ENCODE results near the gene MCOLN1. TPM values are rescaled to one million over a fixed set of nuclear protein-coding genes. Genes with fewer than 3 reads are reported as not detected.

MCOLN1 gene
- total and polyA plus RNA-seq, 2 of the 4 experiments (the other 2 are of a cell fraction) = 3.4 to 19.6 TPM

DNA sequence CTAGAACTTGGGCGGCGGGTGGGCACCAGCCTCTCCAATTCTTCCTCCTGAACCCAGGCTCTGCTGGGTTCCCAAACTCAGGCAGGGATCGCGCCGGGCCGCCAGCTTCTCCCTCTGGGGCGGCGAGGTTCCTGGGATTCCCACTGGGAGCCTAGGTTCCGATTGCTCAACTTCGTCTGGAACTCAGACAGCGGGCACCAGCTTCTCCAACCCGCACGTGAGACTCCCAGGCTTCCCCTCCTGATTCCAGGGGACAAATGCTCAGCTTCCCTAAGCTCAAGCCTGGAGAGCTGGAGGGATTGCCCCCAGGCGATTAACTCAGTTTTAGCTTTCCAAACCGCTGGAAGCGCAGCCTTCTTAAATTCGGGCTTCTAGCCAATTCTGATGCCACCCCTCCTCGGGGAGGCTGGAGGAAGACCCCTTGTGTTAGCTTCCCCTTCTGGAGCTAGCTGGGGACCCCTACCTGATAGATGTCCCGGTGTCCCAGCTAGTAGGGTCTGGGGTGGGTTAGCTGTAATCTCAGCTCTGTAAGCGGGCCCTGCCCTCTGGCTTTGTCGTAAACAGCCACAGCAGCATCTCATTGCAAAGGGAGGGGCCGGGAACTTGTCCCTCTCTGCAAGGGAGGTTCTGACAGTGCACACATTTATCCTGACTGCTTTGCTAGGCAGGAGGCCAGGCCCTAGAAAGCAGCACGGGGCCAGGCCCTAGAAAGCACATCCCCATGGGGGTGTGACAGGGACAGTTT, 671 bp downstream of the MCOLN1 start:
- H2BK20ac ChIP-seq (ENCODE audit: low read depth, low read length) = no peak overlapping the region
- intact Hi-C loops (cut with micrococcal nuclease) = loop anchor here (1.0 kb wide), 1 partner anchor 169 kb away; no protein-coding TSS in a partner anchor
- peak overlapping the region; percentile 77 for H2AK9ac ChIP-seq (replicated peaks; ENCODE audit: low read depth, low read length, poor library complexity)
- peak overlapping the region; percentile 97 for H2AFZ ChIP-seq (replicated peaks; ENCODE audit: low read length, poor library complexity)
- in situ Hi-C loops (cut with MboI; ENCODE audit: low sequenced_read_pairs) = no loop called here
- H3K4me2 ChIP-seq (ENCODE audit: low read depth, low read length) = peak overlapping the region; percentile 87
- H3K4me3 ChIP-seq (ENCODE audit: insufficient read depth, low read depth, low read length) = peak overlapping the region; percentile 59
- no peak overlapping the region for H4K91ac ChIP-seq (ENCODE audit: insufficient read depth, low read depth, low read length)
- H3K18ac ChIP-seq (ENCODE audit: low read depth, low read length) = no peak overlapping the region
- no peak overlapping the region for H3K23ac ChIP-seq (ENCODE audit: low read depth, low read length)
- dilution Hi-C loops (cut with HindIII; ENCODE audit: low sequenced_read_pairs, unreplicated experiment) = no loop called here
- no peaks in the 10 kb centered on the region for H4K20me1 ChIP-seq (ENCODE audit: insufficient read depth, low read length)
- no peak overlapping the region for H2BK15ac ChIP-seq (ENCODE audit: low read depth, low read length)
- H3K4ac ChIP-seq (ENCODE audit: low read depth, low read length) = no peak overlapping the region; the same call in 1 of the 2 replicates
- no peak overlapping the region; the same call in 1 of the 2 replicates for H3K27ac ChIP-seq (ENCODE audit: insufficient read depth, low read length)
- no peak overlapping the region for H3K14ac ChIP-seq (replicated peaks; ENCODE audit: low read depth, low read length)
- ATAC-seq (ENCODE audit: low read depth) = peak; percentile 19
- no peak overlapping the region for H2BK120ac ChIP-seq (ENCODE audit: low read depth, low read length)
- no peaks in the 10 kb centered on the region for H3K27me3 ChIP-seq (ENCODE audit: control insufficient read depth, insufficient read depth, low read length)
- WGBS, 2 experiments (ENCODE audit: extremely low coverage in 2 of 2, insufficient read length in 1 of 2) = 3% methylated on average over 6 of the region's 23 CpGs; no CpG with 5 or more reads in 1 of the 2 experiments
- peaks cover 7 to 27% of the 10 kb centered on the region in 2 experiments for H3K79me1 ChIP-seq (ENCODE audit: low read depth in 1 of 2, low read length in 2 of 2)
- H3K9me3 ChIP-seq (ENCODE audit: control insufficient read depth, insufficient read depth, low read length) = no peaks in the 10 kb centered on the region
- H3K4me1 ChIP-seq (ENCODE audit: control insufficient read depth, insufficient read depth, low read length) = peaks cover 2% of the 10 kb centered on the region; the same call in 1 of the 2 replicates
- DNase-seq = no peak
- no peak overlapping the region for H2BK5ac ChIP-seq (ENCODE audit: low read depth, low read length, poor library complexity, severe bottlenecking)
- H4K5ac ChIP-seq (ENCODE audit: low read depth, low read length) = no peak overlapping the region
- peak overlapping the region; percentile 31 for H3K9ac ChIP-seq (ENCODE audit: low read depth, low read length)
- BruUV-seq (replicated peaks) = no TSS peak
- ChIA-PET POLR2A (ENCODE audit: unreplicated experiment) (interaction anchor here (0.6 to 0.9 kb wide), 3 partner anchors 9 to 360 kb away, joined by 3 to 12 read pairs (median 7); no protein-coding TSS in a partner anchor), CTCF (interaction anchor here (0.5 to 1.4 kb wide), 3 partner anchors 26 to 791 kb away, joined by 3 to 5 read pairs (median 3); a partner anchor contains a TSS)
- no peak overlapping the region for H4K8ac ChIP-seq (ENCODE audit: low read depth in 2 of 2, low read length in 2 of 2)
- H2AK5ac ChIP-seq (ENCODE audit: low read depth, low read length) = no peak overlapping the region
- H3K56ac ChIP-seq (ENCODE audit: extremely low read depth, insufficient read depth, low read length) = no peak overlapping the region
- no peaks in the 10 kb centered on the region for H3K9me1 ChIP-seq (ENCODE audit: insufficient read depth, low read length)
- TF ChIP-seq, protein P1, sequence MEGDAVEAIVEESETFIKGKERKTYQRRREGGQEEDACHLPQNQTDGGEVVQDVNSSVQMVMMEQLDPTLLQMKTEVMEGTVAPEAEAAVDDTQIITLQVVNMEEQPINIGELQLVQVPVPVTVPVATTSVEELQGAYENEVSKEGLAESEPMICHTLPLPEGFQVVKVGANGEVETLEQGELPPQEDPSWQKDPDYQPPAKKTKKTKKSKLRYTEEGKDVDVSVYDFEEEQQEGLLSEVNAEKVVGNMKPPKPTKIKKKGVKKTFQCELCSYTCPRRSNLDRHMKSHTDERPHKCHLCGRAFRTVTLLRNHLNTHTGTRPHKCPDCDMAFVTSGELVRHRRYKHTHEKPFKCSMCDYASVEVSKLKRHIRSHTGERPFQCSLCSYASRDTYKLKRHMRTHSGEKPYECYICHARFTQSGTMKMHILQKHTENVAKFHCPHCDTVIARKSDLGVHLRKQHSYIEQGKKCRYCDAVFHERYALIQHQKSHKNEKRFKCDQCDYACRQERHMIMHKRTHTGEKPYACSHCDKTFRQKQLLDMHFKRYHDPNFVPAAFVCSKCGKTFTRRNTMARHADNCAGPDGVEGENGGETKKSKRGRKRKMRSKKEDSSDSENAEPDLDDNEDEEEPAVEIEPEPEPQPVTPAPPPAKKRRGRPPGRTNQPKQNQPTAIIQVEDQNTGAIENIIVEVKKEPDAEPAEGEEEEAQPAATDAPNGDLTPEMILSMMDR (conservative IDR thresholded peaks at IDR 0.05; ENCODE audit: low read depth, low read length) = no peak
- TF ChIP-seq BHLHE40 (IDR thresholded peaks at IDR 0.05; ENCODE audit: low read depth, low read length) = peak; percentile 63
- TF ChIP-seq CEBPB (IDR thresholded peaks at IDR 0.05; ENCODE audit: low read depth, low read length) = peak; percentile 80
- H3K36me3 ChIP-seq (ENCODE audit: control insufficient read depth, insufficient read depth, low read length) = peaks cover 20% of the 10 kb centered on the region; the same call in 1 of the 2 replicates

Data from IMR-90 (cell line).